ENCODE results near the gene CEP41. TPM values are rescaled to one million over a fixed set of nuclear protein-coding genes. Genes with fewer than 3 reads are reported as not detected.
A peak's percentile ranks its signal among the peaks of the same experiment; 100 is the strongest.

Gene CEP41
- total RNA-seq, 1 donor from 2014 or later, result 29.3 TPM

GRCh38 chr7:130374507-130374906, 66.3 kb downstream of the CEP41 start:
- H3K4me3 Mint-ChIP-seq, result no peak overlapping the region
- no peaks in the 10 kb centered on the region for H3K27me3 Mint-ChIP-seq (ENCODE audit: low read depth)
- peaks cover 39% of the 10 kb centered on the region for H3K4me1 Mint-ChIP-seq
- peaks cover 5% of the 10 kb centered on the region for H3K9me3 Mint-ChIP-seq
- no peak for DNase-seq (ENCODE audit: low read depth, low spot score)
- peaks cover 4% of the 10 kb centered on the region for H3K36me3 Mint-ChIP-seq (ENCODE audit: low read depth)
- no peak for TF ChIP-seq CTCF (conservative IDR thresholded peaks at IDR 0.05)
- H3K27ac Mint-ChIP-seq (ENCODE audit: unreplicated experiment), result peak overlapping the region; percentile 88

- Mint-ChIP-seq H3K4me3 (peak overlapping the region; percentile 38), H3K27me3 (ENCODE audit: low read depth) (no peaks in the 10 kb centered on the region), H3K36me3 (ENCODE audit: low read depth) (peaks cover 4% of the 10 kb centered on the region), H3K4me1 (peaks cover 40% of the 10 kb centered on the region), H3K27ac (ENCODE audit: unreplicated experiment) (peak overlapping the region; percentile 98), H3K9me3 (peaks cover 5% of the 10 kb centered on the region)
- no peak for TF ChIP-seq CTCF (conservative IDR thresholded peaks at IDR 0.05)
- no peak for DNase-seq (ENCODE audit: low read depth, low spot score)
Observed at GRCh38 chr7:130372402-130373165, 68.2 kb downstream of the CEP41 start.

GRCh38 chr7:130371046-130371445, 69.8 kb downstream of the CEP41 start:
- no peak overlapping the region for H3K27ac Mint-ChIP-seq (ENCODE audit: unreplicated experiment)
- H3K27me3 Mint-ChIP-seq (ENCODE audit: low read depth), result no peaks in the 10 kb centered on the region
- DNase-seq (ENCODE audit: low read depth, low spot score), result no peak
- peaks cover 54% of the 10 kb centered on the region for H3K4me1 Mint-ChIP-seq
- no peaks in the 10 kb centered on the region for H3K36me3 Mint-ChIP-seq (ENCODE audit: low read depth)
- H3K9me3 Mint-ChIP-seq, result no peaks in the 10 kb centered on the region
- no peak for TF ChIP-seq CTCF (conservative IDR thresholded peaks at IDR 0.05)
- H3K4me3 Mint-ChIP-seq, result no peak overlapping the region

- H3K27ac Mint-ChIP-seq (ENCODE audit: unreplicated experiment), result no peak overlapping the region
- H3K4me3 Mint-ChIP-seq, result no peak overlapping the region
- H3K4me1 Mint-ChIP-seq, result peaks cover 64% of the 10 kb centered on the region
- H3K9me3 Mint-ChIP-seq, result no peaks in the 10 kb centered on the region
- no peaks in the 10 kb centered on the region for H3K36me3 Mint-ChIP-seq (ENCODE audit: low read depth)
- no peak for TF ChIP-seq CTCF (conservative IDR thresholded peaks at IDR 0.05)
- H3K27me3 Mint-ChIP-seq (ENCODE audit: low read depth), result no peaks in the 10 kb centered on the region
- no peak for DNase-seq (ENCODE audit: low read depth, low spot score)
Observed at GRCh38 chr7:130369831-130370550, 70.8 kb downstream of the CEP41 start.

GRCh38 chr7:130369110-130369711, 71.6 kb downstream of the CEP41 start:
- H3K36me3 Mint-ChIP-seq (ENCODE audit: low read depth), result no peaks in the 10 kb centered on the region
- H3K4me3 Mint-ChIP-seq, result no peak overlapping the region
- no peaks in the 10 kb centered on the region for H3K9me3 Mint-ChIP-seq
- DNase-seq (ENCODE audit: low read depth, low spot score), result no peak
- peaks cover 64% of the 10 kb centered on the region for H3K4me1 Mint-ChIP-seq
- peak overlapping the region; percentile 27 for H3K27ac Mint-ChIP-seq (ENCODE audit: unreplicated experiment)
- no peak for TF ChIP-seq CTCF (conservative IDR thresholded peaks at IDR 0.05)
- no peaks in the 10 kb centered on the region for H3K27me3 Mint-ChIP-seq (ENCODE audit: low read depth)

Data from neural crest cell (in vitro differentiated cells).